Neuron (in vitro differentiated cells): Measurements from ENCODE around the gene INPP5A.

Experiments used
- H2AFZ ChIP-seq: one replicate; pipeline ENCODE4 v1.6.1; 2013; ENCODE audit warnings: low read depth, mild to moderate bottlenecking, inconsistent platforms, low read length, moderate library complexity
- H3K27me3 ChIP-seq: one replicate; pipeline ENCODE4 v1.6.1; 2013; ENCODE audit warnings: low read length; ENCODE audit not compliant: insufficient read depth
- H3K36me3 ChIP-seq: one replicate; pipeline ENCODE4 v1.6.1; 2013; ENCODE audit warnings: low read length; ENCODE audit not compliant: insufficient read depth
- H3K4me1 ChIP-seq: one replicate; pipeline ENCODE4 v1.6.1; 2013; ENCODE audit warnings: low read length; ENCODE audit not compliant: insufficient read depth
- H3K4me3 ChIP-seq: 2 replicates; pipeline ENCODE4 v1.5.1; 2013; ENCODE audit warnings: mild to moderate bottlenecking, low read length, moderate library complexity
- H3K9me3 ChIP-seq: one replicate; pipeline ENCODE4 v1.6.1; 2013; ENCODE audit warnings: low read length

The INPP5A gene

DNA sequence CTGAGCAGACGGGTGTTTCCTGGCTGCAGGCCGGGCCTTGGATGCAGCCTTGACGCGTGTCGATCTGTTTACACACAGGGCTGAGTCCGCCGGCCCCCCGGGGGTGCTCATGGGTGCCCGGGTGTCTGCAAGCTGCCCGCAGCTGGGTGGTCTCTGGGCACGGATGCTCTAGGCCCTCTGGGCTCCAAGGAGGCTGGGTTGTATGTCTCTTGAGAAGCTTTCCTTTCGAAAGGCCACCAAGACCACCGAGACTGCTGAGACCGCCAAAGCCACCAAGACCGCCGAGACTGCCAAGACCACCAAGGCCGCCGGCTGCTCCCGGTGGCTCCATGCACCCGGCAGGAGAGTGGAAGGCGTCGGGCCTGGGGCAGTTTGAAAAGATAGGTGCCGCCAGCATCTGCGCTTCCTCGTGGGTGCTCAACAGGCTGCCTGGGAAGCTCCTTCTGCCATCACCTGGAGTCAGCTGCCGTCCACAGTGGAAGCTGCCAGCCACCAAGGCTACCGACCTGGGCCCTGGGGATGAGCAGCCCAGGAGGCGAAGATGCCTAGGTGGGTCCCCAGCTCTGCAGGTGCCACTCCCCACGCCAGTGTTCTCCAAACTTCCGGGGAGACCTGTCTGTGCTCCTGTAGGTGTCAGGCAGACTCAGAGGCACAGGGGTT is 121.1 kb downstream of the INPP5A start:
- no peaks in the 10 kb centered on the region for H3K4me1 ChIP-seq
- H2AFZ ChIP-seq: no peak overlapping the region
- no peak overlapping the region for H3K4me3 ChIP-seq
- H3K36me3 ChIP-seq: peaks cover 7% of the 10 kb centered on the region
- H3K27me3 ChIP-seq: no peaks in the 10 kb centered on the region
- no peaks in the 10 kb centered on the region for H3K9me3 ChIP-seq

GRCh38 chr10:132659206-132660091 is 121.9 kb downstream of the INPP5A start:
- Histone ChIP-seq H3K36me3 (peaks cover 7% of the 10 kb centered on the region), H3K4me3 (no peak overlapping the region), H3K9me3 (no peaks in the 10 kb centered on the region), H3K27me3 (no peaks in the 10 kb centered on the region), H3K4me1 (no peaks in the 10 kb centered on the region), H2AFZ (no peak overlapping the region)

DNA sequence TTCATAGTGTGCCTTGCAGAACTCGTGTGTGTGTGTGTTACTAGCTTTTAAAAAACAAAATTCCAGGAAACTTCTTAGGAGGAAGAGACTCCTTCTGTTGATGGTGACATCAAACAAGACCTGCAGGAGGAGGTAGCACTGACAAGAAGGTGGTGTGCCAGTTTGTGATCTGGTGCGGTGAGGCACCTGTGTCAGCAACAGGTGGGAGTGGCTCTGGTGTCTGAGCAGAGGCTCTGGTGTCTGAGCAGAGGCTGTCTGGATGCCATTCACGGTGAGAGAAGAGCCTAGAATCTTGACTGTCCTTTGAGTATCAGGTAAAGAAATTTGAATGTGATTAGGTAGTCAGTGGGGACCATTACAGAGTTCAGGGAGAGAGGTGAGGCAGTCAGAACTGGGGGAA is 122.8 kb downstream of the INPP5A start:
- H3K9me3 ChIP-seq: no peaks in the 10 kb centered on the region
- no peak overlapping the region for H3K4me3 ChIP-seq
- H3K27me3 ChIP-seq: no peaks in the 10 kb centered on the region
- H3K4me1 ChIP-seq: no peaks in the 10 kb centered on the region
- H2AFZ ChIP-seq: no peak overlapping the region
- peaks cover 7% of the 10 kb centered on the region for H3K36me3 ChIP-seq

DNA sequence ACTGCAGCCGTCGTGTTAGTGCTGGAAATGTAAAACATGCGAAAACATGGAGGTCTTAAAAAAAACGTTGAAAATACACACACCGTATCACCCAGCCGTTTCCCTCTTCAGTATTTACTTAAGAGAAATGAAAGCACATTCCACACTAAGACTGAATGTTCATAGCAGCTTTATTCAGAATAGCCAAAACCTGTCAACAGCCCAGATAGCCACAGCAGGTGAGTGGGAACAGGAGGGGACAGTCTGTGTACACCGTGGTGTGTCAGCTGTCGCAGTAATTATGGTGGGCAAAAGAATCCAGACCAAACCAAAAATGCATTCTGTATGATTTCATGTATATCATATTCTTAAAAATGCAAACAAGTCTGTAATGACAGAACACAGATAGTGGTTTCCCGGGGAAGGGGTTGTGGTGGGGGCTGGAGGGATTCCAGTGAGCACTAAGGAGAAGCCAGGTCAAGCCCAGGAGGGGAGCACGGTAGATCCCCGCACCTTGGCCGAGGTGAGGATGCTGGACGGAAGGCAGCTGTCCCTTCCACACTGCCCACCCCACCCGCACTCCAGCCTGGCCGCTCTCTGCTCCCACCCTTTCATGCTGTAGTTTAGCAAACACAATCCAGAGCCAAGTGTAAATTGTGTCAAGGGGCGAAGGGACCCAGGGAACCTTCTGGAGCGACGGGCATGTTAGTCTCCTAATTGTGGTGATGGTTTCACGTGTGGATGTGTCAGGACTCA is 124.8 kb downstream of the INPP5A start:
- Histone ChIP-seq H3K9me3 (no peaks in the 10 kb centered on the region), H3K4me3 (no peak overlapping the region), H3K36me3 (peaks cover 7% of the 10 kb centered on the region), H3K4me1 (no peaks in the 10 kb centered on the region), H2AFZ (no peak overlapping the region), H3K27me3 (no peaks in the 10 kb centered on the region)

- no peaks in the 10 kb centered on the region for H3K4me1 ChIP-seq
- no peaks in the 10 kb centered on the region for H3K9me3 ChIP-seq
- H3K36me3 ChIP-seq: peaks cover 7% of the 10 kb centered on the region
- H3K27me3 ChIP-seq: no peaks in the 10 kb centered on the region
- H2AFZ ChIP-seq: no peak overlapping the region
- H3K4me3 ChIP-seq: no peak overlapping the region
Measured at GRCh38 chr10:132663666-132664365, 126.2 kb downstream of the INPP5A start.

GRCh38 chr10:132664407-132664806 is 126.8 kb downstream of the INPP5A start:
- Histone ChIP-seq H2AFZ (no peak overlapping the region), H3K9me3 (no peaks in the 10 kb centered on the region), H3K27me3 (no peaks in the 10 kb centered on the region), H3K36me3 (peaks cover 7% of the 10 kb centered on the region), H3K4me3 (no peak overlapping the region), H3K4me1 (no peaks in the 10 kb centered on the region)

DNA sequence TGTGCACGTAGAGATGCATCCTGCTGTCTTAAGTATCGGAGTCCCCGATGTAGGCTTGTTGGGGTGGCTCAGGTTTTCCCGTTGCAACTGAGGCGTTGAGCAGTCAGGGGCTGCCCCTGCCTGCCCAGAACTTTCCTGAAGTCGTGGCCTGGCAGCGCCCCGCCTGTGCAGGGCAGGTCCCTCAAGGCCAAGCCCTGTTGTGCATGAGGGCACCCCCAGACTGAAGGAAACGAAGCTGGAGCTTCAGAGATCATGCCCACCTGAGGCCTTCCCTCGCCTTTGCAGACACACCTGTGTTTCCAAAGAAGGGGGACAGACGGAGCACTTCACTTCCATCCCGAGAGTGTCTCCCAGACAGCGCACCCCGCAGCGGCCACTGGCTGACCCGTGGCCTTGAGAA is 127.3 kb downstream of the INPP5A start:
- H3K27me3 ChIP-seq: no peaks in the 10 kb centered on the region
- H3K4me3 ChIP-seq: no peak overlapping the region
- H3K4me1 ChIP-seq: no peaks in the 10 kb centered on the region
- no peaks in the 10 kb centered on the region for H3K9me3 ChIP-seq
- peaks cover 2% of the 10 kb centered on the region for H3K36me3 ChIP-seq
- no peak overlapping the region for H2AFZ ChIP-seq

DNA sequence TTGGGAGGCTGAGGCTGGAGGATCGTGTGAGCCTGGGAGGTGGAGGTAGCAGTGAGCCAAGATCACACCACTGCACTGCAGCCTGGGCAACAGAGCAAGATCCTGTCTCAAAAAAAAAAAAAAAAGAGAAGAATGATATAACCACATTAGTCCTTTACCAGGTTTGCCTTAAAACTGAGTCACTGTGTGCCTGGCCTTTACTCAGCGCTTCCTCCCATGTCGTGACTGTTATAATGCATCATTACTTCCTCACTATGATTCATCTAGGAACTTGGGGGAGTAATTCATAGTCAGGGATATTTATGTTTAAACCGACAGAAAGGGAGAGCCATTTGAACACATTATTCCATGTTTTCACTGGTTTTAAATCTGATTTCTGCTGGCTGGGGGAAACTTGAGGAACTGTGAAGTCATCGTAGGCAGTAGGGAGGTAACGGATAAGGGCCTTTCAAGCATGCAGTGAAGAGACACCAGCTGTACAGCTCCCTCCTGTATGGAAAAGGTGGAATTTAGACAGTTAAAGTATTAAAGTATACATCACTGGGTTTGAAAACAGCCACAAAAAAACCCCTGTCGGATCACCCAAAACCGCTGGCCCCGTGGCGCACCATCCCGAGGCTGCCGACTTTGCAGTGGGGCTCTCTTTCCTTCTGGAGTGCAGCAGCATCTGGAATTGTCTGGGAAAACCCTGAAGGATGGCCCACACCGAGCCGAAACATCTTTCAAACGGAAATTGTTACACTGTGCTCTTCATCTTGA is 128.5 kb downstream of the INPP5A start:
- Histone ChIP-seq H3K36me3 (no peaks in the 10 kb centered on the region), H2AFZ (no peak overlapping the region), H3K9me3 (no peaks in the 10 kb centered on the region), H3K4me1 (peaks cover 4% of the 10 kb centered on the region), H3K27me3 (no peaks in the 10 kb centered on the region), H3K4me3 (no peak overlapping the region)

DNA sequence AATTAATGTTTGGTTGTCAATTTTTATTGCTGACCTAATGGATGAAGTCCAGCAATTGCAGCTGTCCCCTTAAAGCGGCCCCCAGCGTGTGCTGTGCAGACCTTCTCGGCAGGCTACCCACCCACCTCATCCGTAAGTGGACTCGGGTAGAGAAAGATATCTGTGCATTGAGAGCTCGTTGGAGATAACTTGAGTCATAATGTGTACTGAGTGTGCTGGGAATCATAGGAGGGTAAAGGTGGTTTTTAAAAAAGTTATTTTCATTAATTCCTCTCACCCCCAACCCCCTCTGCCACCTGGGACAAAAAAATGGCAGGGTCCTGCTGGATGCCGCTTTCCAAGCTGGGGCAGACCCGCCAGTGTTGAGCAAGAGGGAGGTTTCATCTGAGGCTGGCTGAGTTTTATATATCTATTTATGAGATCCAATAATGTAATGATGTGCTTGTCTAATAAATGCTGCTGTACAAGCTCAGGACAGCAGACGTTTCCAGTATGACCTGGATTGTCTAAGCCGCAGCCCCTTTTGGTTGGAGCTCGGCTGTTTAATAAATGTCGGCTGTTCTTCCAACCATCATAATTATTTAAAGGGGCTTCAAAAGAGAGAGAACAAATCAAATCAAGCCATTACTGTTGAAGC is 129.2 kb downstream of the INPP5A start:
- Histone ChIP-seq H3K4me3 (no peak overlapping the region), H3K4me1 (peaks cover 4% of the 10 kb centered on the region), H2AFZ (no peak overlapping the region), H3K36me3 (no peaks in the 10 kb centered on the region), H3K9me3 (no peaks in the 10 kb centered on the region), H3K27me3 (no peaks in the 10 kb centered on the region)

GRCh38 chr10:132667342-132668047 is 129.9 kb downstream of the INPP5A start:
- Histone ChIP-seq H3K4me1 (peaks cover 4% of the 10 kb centered on the region), H3K36me3 (no peaks in the 10 kb centered on the region), H3K4me3 (no peak overlapping the region), H3K9me3 (no peaks in the 10 kb centered on the region), H3K27me3 (no peaks in the 10 kb centered on the region), H2AFZ (no peak overlapping the region)

DNA sequence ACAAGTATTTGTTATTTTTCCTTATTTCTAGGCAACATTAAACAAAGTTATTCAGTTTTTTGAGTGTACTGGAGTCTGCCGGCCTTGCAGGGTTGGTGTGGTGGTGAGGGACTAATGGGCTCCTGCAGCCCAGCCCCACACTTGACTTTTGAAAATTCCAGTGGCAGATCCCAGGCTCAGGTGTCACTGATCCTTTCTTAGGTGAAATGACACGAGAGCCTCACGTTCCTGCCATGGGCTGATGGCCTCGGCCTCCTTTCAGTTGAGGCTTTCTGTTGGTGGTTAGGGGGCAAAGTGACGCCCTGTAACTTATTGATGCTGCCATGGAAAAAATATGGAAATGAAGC is 130.4 kb downstream of the INPP5A start:
- H3K9me3 ChIP-seq: no peaks in the 10 kb centered on the region
- no peak overlapping the region for H3K4me3 ChIP-seq
- H2AFZ ChIP-seq: no peak overlapping the region
- no peaks in the 10 kb centered on the region for H3K27me3 ChIP-seq
- peaks cover 4% of the 10 kb centered on the region for H3K4me1 ChIP-seq
- H3K36me3 ChIP-seq: no peaks in the 10 kb centered on the region
